Ammon's horn (tissue), 1 donor: Measurements from ENCODE around the gene ZBTB8B.

Experiments
- DNase-seq: peaks from one replicate; pipeline ENCODE4 v3.0.0-alpha.2; 2016; ENCODE audit warnings: low spot score

Gene ZBTB8B

GRCh38 chr1:32508761-32509160 is 43.9 kb downstream of the ZBTB8B start:
- DNase-seq: no peak

- no peak for DNase-seq
These were observed 45.1 kb downstream of the ZBTB8B start for GRCh38 chr1:32509939-32510338.
